HG02610 (cell line): ENCODE results near the gene NPEPL1.

ENCODE experiments used
- ATAC-seq: cut with Tn5 transposase; IDR thresholded peaks from one replicate; pipeline ENCODE4 v1.9.1; 2021; ENCODE audit warnings: mild to moderate bottlenecking, moderate library complexity; ENCODE audit not compliant: unreplicated experiment

Gene NPEPL1

DNA sequence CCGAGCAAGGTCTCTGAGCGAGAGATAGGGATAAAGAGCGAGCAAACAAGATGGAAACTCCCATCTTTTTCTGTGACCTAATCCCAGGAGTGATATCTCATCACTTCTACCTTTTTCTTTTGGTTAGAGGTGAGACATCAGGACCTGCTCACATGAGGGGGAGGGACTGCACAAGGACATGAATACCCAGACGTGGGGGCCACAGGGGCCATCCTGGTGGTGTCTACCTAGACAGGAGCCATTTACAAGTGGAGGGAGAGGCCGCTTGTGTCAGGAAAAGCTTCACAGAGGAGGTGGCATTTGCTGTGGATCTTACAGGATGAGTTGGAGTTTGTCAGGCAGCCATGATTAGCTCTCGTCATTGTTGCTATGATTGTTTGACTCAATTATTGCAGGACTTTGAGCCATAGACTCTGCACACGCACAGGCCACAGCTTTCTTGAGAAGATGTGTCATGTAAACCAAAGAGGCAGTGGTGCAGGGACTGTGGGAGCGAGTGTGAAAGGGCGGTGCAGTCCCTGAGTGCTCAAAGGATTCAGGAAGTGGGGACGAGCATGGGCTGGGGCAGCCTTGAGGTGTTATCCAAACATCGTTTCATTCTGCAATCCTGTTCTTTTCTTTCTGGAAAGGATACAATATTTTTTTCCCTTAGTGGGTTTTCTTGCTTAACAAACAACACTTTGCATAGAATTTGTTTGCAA lies 7.7 kb downstream of the NPEPL1 start:
- ATAC-seq = no peak

DNA sequence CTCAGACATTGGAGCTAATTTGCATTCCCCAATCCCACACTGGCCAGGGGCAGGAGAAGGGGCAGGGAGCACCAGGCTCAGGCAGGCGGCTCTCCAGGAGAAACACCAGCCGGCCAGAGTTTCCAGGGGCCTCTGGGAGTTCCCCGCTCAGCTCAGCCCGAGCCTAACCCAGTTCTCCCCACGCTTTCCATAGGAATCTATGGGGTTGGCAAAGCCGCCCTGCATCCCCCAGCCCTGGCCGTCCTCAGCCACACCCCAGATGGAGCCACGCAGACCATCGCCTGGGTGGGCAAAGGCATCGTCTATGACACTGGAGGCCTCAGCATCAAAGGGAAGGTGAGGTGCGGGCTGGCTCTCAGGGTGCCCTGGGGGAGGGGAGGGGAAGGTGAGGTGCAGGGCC lies 8.2 kb downstream of the NPEPL1 start:
- no peak for ATAC-seq

DNA sequence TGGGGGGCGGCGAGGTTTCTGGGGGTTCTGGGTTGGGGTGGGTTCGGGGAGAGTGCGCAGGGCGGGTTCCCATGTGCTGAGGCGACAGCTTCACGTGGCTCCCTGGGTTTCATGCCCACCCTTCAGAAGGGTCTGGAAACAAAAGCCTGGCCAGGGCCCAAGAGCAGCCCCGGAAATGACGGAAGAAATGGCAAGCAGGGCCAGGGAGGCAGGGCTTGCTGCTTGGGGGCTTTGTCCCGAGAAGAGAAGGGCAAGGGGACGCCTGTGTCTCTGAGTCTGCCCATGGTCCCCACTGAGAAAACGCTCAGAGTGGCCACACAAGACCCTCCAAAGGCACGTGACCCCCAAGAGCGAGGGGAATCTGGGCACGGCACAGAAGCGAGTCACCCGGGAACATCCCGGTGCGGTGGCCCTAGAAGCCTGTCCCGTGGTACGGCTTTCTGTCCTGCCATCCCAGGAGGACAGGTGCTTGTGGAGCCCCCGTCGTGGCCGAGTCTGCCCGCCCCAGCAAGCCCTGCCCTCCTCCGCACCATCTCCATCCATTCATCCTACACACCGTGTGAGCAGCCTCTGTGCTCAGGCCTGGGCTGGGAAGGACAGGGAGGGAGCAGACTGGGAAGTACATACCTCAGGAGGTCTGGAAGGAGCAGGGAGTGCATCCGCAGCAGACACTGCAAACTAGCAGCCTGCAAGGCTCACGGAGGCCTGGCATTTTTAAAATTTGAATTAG lies 9.0 kb downstream of the NPEPL1 start:
- ATAC-seq = no peak

DNA sequence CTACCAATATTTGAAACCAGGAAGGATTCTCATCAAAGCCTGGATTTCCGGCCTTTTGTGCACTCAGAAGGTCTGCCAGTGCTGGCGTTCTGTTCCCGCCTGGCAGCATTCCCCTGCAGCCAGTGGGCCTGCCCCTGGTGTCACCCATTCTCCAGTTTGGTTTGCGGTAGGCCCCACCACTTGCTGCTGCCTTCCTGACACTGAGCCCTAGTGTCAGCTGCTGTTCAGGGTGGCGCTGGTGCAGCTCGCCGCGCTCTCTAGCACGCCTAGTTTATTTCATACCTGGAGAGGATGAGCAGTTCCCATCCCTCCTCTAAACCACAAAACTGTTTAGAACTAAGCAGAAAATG lies 9.5 kb downstream of the NPEPL1 start:
- no peak for ATAC-seq

DNA sequence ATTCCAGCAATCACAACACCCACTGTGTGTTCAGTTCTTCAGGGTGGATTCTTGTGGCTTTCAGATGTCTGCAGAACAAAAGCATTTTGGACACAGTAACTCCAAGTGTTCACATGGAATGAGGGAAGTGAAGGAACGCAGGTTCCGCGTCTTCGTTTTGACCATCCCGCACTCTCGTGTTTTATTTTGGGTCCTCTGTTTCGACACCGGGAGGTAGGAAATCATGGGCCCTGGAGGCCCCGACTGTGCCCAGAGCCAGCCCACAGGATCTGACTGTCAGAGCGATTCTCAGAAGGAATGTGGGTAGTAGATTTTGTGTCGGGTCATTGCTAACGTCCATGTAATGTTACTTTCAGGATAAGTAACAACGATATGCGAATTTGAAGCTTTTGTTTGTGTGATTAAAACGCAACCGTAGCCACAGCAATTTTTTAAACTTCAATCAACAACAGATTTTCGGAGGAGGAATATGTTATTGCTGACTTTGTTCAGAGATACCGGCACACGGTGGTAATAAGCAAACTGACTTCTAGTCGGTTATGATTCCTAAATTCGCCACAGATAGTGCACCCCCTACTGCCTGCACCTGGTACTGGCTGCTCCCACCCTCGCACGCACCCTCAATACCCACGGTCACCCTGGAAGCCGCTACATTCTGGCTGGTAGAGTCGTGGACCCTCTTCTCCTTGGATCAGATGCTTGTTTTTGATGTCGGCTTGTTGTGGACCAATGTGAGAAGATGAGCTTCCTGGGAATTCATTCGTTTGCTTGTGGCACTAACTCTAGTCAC lies 10.5 kb downstream of the NPEPL1 start:
- ATAC-seq = no peak

- no peak for ATAC-seq
Observed at GRCh38 chr20:58703765-58704371, 11.3 kb downstream of the NPEPL1 start.

DNA sequence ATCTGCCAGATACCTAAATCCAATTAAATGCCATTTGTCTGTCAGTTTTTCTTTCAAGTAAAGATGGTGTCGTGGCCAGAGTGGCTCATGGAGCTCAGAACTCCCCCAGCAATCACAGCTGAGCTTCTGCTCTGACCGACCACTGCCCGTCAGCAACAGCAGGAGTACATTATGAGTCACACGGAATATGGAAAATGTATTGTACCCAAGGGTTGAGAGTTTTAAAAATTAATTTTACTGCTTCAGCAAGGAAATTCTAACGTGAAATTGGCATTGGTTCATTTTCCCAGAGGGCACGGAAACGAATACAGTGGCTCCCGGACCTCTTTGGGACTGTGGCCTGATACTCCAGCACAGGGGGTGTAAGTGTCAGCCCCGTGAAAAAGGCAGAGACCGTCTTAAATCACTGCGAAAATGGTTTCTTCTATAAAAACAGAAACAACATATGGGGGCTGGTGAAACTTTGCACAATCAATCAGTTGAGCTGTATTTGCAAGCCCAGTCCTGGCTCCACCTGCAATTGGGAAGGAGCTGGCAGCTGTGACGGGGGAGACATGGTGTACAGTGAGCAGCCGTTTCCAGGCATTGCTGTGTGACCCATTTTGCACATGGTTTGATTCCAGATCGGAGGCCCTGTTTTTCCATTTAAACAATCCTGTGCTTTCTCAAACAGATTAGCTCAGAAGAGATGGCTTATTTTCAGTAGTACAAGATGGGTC lies 12.8 kb downstream of the NPEPL1 start:
- no peak for ATAC-seq

DNA sequence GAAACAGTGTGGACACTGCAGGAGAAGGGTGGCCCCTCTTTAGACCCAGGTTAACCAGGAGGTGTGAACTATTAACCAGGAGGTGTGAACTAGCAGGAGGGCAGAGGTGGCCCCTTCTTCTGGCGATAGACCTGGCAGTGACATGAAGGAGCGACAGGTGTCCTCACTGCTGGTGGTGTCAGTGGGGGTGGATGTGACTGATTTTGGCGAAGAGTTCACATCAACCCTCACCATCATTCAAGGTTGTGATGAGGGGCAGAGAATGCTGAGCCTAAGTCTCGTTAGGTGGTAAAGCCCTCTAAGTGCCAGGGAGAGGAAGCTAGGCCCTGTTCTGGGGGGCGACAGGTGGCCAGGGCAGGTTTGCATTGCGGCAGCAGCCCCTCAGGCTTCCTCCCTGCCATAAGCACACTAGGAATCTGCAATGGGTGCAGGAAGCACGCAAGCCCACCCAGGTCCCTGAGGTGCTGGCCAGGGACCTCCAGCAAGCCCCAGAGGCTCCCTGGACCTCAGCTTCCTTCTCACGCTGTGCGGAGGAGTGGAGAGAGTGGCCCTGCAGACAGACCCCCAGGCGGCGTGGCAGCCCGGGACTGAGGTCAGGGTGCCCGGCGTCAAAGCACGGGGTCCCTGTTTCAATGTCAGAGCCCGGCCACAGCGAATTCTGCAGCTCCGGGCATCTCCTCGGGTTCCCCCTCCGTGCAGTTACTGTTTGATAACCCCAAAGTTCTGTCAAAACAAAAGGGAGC lies 13.7 kb downstream of the NPEPL1 start:
- ATAC-seq = no peak

- no peak for ATAC-seq
Observed at GRCh38 chr20:58706975-58707681, 14.5 kb downstream of the NPEPL1 start.

DNA sequence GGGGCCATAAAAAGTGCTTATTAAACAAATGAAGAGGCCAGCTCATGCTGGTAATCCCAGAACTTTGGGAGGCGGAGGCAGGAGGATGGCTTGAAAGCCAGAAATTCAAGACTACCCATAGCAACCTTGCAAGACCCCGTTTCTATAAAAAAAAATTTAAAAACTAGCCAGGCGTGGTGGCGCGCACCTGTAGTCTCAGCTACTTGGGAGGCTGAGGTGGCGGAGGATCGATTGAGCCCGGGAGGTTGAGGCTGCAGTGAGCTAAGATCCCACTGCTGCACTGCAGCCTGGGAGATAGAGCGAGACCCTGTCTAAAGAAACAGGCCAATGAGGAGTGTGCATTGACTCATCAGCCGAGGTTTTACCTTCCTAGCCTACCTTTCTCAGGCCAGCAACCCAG lies 15.2 kb downstream of the NPEPL1 start:
- ATAC-seq = no peak

DNA sequence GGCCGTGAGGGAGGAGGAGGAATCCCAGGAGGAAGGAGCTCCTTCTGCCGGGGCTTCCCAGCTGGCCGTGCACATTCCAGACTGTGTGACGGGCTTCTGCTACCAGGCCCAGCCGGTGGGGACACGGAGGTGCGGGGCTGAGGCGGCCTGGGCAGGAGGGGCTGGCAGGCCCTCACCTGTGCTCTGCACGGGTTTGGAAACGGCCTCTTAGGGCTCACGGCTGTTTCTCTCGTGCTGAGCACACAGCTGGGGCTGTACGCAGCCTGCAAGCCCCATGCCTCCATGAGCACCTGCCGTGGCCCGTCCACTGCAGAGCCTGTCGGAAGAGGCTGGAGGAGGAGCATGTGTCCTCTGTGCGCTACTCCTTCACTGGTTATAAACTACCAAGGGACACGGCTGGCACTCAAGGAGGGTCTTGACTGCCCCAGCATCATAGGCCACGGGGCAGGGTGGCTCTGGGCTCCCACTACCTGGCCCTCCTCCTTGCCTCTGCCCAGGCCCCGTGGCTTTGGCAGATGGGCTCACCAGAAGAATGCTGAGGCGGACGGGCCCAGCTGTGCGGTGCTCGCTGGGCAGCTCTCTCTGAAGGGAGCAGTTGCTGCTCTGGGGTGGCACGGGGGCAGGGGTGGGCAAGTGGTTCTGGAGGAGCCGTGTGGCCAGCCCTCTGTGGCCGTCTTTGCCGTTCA lies 15.8 kb downstream of the NPEPL1 start:
- no peak for ATAC-seq

DNA sequence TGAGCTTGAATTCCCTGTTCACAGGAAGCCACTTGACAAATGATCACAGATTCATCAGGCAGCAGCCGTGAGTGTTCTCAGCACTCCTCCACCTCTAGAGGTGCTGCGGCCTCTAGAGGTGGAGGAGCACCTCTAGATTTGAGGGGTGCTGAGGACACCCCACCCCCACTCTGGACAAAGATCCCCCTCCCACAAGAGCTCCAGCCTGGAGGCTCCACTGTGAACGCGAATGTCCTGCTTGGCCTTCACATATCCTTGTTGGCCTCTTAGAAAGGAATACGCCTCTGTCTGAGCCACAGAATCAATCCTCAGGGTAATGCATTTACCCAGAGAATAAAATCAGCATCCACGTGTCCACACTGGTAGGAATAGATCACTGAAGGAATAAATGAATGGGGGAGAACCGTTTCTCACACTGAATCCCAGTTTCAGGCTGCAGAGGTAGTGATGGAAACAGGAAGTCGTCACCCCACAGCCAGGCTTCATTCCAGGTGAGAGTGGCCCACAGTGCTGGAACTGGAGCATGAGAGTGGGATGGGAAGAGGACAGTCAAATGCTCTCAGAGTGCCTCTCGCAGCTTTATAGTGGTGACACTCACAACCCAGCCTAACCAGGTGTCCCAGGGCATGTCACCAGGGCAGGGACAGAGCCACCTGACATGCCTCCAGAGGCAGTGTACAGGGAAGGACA lies 16.6 kb downstream of the NPEPL1 start:
- ATAC-seq = no peak

GRCh38 chr20:58709703-58710039 lies 17.1 kb downstream of the NPEPL1 start:
- no peak for ATAC-seq

- ATAC-seq = no peak
Observed at GRCh38 chr20:58710481-58711265, 18.1 kb downstream of the NPEPL1 start.

DNA sequence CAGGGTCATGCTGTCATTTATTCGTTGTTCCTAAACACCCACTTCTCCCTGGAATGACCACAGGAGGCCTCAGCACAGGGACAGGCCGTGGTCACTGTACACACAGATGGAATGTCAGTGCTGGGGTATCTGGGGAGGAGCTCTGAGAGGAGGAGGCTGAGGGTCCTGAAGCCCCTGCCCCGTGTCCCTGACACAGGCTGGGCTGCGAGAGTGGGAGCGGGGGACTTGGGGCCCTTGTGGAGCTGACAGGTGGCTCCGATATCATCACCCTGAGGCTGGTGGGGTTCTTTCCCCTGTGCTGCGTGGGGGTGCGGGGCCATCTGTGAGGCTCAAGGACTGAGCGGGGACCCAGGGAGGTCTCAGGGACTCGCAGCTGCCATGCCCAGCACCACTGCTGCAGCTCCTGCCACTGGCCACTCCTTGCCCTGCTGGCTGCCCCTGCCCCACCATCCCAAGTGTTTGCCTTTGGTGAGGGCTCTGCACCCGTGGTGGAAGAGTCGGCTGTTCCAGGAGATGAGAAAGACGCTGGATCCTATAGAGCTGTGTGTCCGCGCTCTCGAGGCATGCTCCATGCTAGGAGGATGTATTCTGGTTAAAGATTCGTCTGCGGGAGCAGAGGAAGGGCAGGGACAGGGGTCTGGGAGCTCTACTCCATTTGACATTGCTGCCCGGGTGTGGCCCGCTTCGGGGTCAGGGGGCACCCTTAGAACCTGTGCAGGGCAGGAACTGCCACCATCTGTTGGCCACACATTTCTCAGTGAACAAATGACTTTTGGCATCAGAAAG lies 18.9 kb downstream of the NPEPL1 start:
- ATAC-seq = no peak

DNA sequence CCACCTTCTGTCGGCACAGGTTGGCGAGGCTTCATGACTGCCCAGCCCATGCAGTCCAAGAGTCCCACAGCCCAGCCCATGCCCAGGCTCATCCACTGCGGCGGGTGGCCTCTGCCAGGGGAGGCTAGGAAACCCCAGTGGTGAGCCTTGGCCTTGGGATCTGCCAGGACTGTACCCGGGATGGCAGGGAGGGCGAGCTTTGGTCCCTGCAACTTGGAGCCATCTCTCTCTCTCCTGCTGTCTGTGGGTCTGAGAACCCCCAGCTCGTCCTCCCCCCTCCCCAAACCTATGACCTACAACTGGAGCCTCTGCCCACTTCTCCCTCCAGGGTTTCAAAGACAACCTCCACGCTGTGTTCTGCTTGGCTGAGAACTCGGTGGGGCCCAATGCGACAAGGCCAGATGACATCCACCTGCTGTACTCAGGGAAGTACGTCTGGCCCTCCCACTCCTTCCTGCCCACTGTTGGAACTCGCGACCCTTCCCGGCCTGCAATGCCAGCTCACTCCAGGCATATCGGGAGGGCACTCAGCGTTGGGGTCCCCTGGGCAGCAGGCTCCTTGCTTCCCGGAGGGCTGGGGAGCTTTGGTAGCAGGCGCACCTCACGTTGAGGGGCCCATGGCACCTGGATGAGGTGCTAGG lies 19.7 kb downstream of the NPEPL1 start:
- no peak for ATAC-seq
